Naive B cell (primary cell): ENCODE data around the gene ITGA2B. TPM values are rescaled to one million over a fixed set of nuclear protein-coding genes. Genes with fewer than 3 reads are reported as not detected.

Experiments used
- ATAC-seq, 2 donors: fragments of 150-1000 bp; cut with Tn5 transposase; 2 replicates each; pipeline ENCODE4 v1.10.0; 2021; ENCODE audit warnings: low read depth in 2 of 2, mild to moderate bottlenecking in 2 of 2, moderate library complexity in 2 of 2
- DNase-seq: peaks from one replicate; pipeline ENCODE4 v3.0.0; 2022
- H3K27ac Mint-ChIP-seq, 6 donors: one replicate each; pipeline ENCODE4 v1.8.0; 2020 to 2022; ENCODE audit warnings: mild to moderate bottlenecking in 6 of 6, mixed read lengths in 6 of 6, moderate library complexity in 5 of 6, inconsistent platforms in 2 of 6
- H3K27me3 Mint-ChIP-seq, 3 donors: one replicate each; pipeline ENCODE4 v1.8.0; 2021 to 2022; ENCODE audit warnings: mixed read lengths in 3 of 3, mild to moderate bottlenecking in 1 of 3
- H3K36me3 Mint-ChIP-seq, 2 donors: one replicate each; pipeline ENCODE4 v1.8.0; 2020 to 2022; ENCODE audit warnings: mixed read lengths in 2 of 2, inconsistent platforms in 1 of 2, mild to moderate bottlenecking in 1 of 2
- H3K4me1 Mint-ChIP-seq, 3 donors: one replicate each; pipeline ENCODE4 v1.8.0; 2020 to 2022; ENCODE audit warnings: mixed read lengths in 3 of 3, inconsistent platforms in 1 of 3, mild to moderate bottlenecking in 1 of 3, moderate library complexity in 1 of 3
- H3K4me3 Mint-ChIP-seq, 8 donors: one replicate each; pipeline ENCODE4 v1.8.0; 2020 to 2022; ENCODE audit warnings: mild to moderate bottlenecking in 8 of 8, mixed read lengths in 8 of 8, moderate library complexity in 8 of 8, inconsistent platforms in 2 of 8
- H3K9me3 Mint-ChIP-seq, 7 donors: one replicate each; pipeline ENCODE4 v1.8.0; 2020 to 2022; ENCODE audit warnings: mixed read lengths in 7 of 7, mild to moderate bottlenecking in 5 of 7, inconsistent platforms in 2 of 7, moderate library complexity in 1 of 7
- polyA plus RNA-seq, 6 donors: library from polyadenylated mRNA; unstranded; fragments of 300-500 nt; fragmentation: Illumina TruSeq; gene quantifications; one replicate each; pipeline ENCODE4 v1.2.3, GENCODE V29; 2021; ENCODE audit warnings: low read depth in 6 of 6

ITGA2B gene
- polyA plus RNA-seq = 1 to 10 TPM in 5 of 6 donors, under 1 TPM in 1; 0.70 to 7.1 (median 5.1) TPM

- DNase-seq (no peak), ATAC-seq (no peak)
- Mint-ChIP-seq H3K9me3 (peaks cover 0 to 2% (median 0%) of the 10 kb centered on the region in 7 donors), H3K4me1 (peaks cover 14 to 26% (median 21%) of the 10 kb centered on the region in 3 donors), H3K4me3 (peak within 1 kb of the TSS in 2 of 8 donors; percentile 32 to 53), H3K27ac (no peak within 1 kb of the TSS), H3K36me3 (peaks cover 0 to 6% of the 10 kb centered on the region in 2 donors), H3K27me3 (peaks cover 11 to 32% (median 17%) of the 10 kb centered on the region in 3 donors)
Observed at GRCh38 chr17:44389281-44389680, at the start of gene ITGA2B. ITGA2B (minus strand) TSS chr17:44389649; CDS start chr17:44389473, 176 bp downstream.

- DNase-seq (no peak), ATAC-seq (no peak)
- peaks cover 3 to 7% of the 10 kb centered on the region in 2 donors for H3K36me3 Mint-ChIP-seq
- no peaks in the 10 kb centered on the region for H3K27me3 Mint-ChIP-seq
- no peak overlapping the region for H3K4me3 Mint-ChIP-seq
- H3K27ac Mint-ChIP-seq = peak overlapping the region in 4 of 6 donors; percentile 5 to 29 (median 22)
- peaks cover 9 to 15% (median 13%) of the 10 kb centered on the region in 3 donors for H3K4me1 Mint-ChIP-seq
- no peaks in the 10 kb centered on the region for H3K9me3 Mint-ChIP-seq
Observed at GRCh38 chr17:44439168-44439567, 49.7 kb upstream of the ITGA2B start.

GRCh38 chr17:44438636-44439035 lies 49.2 kb upstream of the ITGA2B start:
- H3K27ac Mint-ChIP-seq = peak overlapping the region in 4 of 6 donors; percentile 12 to 71 (median 44)
- no peak for ATAC-seq
- no peaks in the 10 kb centered on the region for H3K27me3 Mint-ChIP-seq
- H3K9me3 Mint-ChIP-seq = no peaks in the 10 kb centered on the region
- H3K4me1 Mint-ChIP-seq = peaks cover 9 to 15% (median 13%) of the 10 kb centered on the region in 3 donors
- H3K4me3 Mint-ChIP-seq = no peak overlapping the region
- peaks cover 8 to 11% of the 10 kb centered on the region in 2 donors for H3K36me3 Mint-ChIP-seq
- DNase-seq = no peak

GRCh38 chr17:44436336-44436735 lies 46.9 kb upstream of the ITGA2B start:
- ATAC-seq (no peak), DNase-seq (no peak)
- Mint-ChIP-seq H3K27ac (no peak overlapping the region), H3K9me3 (no peaks in the 10 kb centered on the region), H3K4me3 (no peak overlapping the region), H3K4me1 (peaks cover 9 to 15% (median 15%) of the 10 kb centered on the region in 3 donors), H3K36me3 (peaks cover 22 to 29% of the 10 kb centered on the region in 2 donors), H3K27me3 (no peaks in the 10 kb centered on the region)

DNA sequence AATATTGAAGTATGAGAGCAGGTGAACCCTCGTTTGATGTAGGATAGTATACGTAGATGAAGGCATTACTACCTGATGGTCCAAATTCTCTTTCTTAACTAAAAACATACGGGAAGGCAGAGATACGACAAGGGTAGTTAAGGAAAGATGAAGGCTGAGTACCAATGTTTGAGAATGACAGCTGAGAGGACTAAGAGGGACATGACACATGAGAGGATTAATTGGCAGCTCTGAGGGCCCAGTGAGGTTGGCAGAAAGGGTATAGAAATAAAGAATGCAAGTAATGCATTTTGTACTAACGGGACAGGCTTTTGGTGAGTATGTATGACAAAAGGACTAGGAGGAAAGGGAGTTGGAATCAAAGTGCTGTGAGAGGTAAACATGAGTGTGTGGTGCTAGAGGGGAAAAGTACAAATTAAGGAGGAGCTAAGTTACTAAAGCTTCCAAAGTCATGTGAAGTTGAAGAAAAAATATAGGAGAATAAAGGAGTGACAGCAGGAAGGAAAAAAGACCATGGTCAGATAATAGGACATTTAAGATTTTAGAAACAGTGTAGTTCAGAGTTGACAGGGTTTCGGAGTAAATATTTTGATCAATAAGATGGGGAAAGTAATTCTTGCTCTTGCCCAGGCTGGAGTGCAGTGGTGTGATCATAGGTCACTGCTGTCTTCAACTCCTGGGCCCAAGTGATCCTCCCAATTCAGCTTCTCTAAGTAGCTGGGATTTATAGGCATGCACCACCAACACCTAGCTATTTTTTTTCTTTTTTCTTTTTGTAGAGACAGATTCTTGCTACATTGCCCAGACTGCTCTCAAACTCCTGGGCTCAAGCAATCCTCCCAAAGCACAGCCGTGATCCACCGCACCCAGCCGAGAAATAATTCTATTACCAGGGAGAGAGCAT lies 43.1 kb upstream of the ITGA2B start:
- H3K4me1 Mint-ChIP-seq = peaks cover 0 to 3% (median 0%) of the 10 kb centered on the region in 3 donors
- H3K9me3 Mint-ChIP-seq = no peaks in the 10 kb centered on the region
- H3K4me3 Mint-ChIP-seq = no peak overlapping the region
- DNase-seq = no peak
- H3K36me3 Mint-ChIP-seq = peaks cover 22 to 29% of the 10 kb centered on the region in 2 donors
- H3K27ac Mint-ChIP-seq = peak overlapping the region in 3 of 6 donors; percentile 0 to 79 (median 61)
- no peaks in the 10 kb centered on the region for H3K27me3 Mint-ChIP-seq
- ATAC-seq = no peak

- no peak for ATAC-seq
- no peaks in the 10 kb centered on the region for H3K27me3 Mint-ChIP-seq
Observed at GRCh38 chr17:44424828-44425461, 35.5 kb upstream of the ITGA2B start.

DNA sequence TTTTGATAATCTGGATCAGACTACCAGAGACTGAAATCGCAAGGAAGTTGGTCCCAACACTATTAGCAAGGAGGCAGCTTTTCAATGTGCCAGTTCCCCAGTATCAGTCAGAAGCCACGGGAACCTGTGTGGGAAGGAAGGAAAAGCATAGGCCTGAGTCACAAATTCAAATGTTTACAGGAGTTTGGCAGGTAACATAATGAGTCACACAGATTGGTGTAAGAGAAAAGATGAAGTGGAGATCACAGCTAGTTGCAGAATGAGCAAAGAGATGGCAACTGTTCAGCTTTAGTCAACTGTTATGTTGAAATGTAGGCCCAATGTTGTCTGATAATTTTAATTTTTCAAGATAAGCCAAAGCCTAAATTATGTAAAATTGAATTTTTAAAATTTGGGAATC lies 28.1 kb upstream of the ITGA2B start:
- DNase-seq = no peak
- peaks cover 0 to 4% (median 0%) of the 10 kb centered on the region in 3 donors for H3K4me1 Mint-ChIP-seq
- ATAC-seq = no peak
- no peaks in the 10 kb centered on the region for H3K9me3 Mint-ChIP-seq
- no peak overlapping the region for H3K27ac Mint-ChIP-seq
- no peak overlapping the region for H3K4me3 Mint-ChIP-seq
- H3K36me3 Mint-ChIP-seq = peaks cover 10 to 11% of the 10 kb centered on the region in 2 donors
- no peaks in the 10 kb centered on the region for H3K27me3 Mint-ChIP-seq

More at GRCh38 chr17:44424828-44425461, 35.5 kb upstream of the ITGA2B start:
- Mint-ChIP-seq H3K27ac (peak overlapping the region in 1 of 6 donors; percentile 49), H3K4me1 (peaks cover 0 to 2% (median 0%) of the 10 kb centered on the region in 3 donors), H3K36me3 (peaks cover 0 to 31% of the 10 kb centered on the region in 2 donors), H3K4me3 (no peak overlapping the region), H3K9me3 (no peaks in the 10 kb centered on the region)
- DNase-seq = no peak

DNA sequence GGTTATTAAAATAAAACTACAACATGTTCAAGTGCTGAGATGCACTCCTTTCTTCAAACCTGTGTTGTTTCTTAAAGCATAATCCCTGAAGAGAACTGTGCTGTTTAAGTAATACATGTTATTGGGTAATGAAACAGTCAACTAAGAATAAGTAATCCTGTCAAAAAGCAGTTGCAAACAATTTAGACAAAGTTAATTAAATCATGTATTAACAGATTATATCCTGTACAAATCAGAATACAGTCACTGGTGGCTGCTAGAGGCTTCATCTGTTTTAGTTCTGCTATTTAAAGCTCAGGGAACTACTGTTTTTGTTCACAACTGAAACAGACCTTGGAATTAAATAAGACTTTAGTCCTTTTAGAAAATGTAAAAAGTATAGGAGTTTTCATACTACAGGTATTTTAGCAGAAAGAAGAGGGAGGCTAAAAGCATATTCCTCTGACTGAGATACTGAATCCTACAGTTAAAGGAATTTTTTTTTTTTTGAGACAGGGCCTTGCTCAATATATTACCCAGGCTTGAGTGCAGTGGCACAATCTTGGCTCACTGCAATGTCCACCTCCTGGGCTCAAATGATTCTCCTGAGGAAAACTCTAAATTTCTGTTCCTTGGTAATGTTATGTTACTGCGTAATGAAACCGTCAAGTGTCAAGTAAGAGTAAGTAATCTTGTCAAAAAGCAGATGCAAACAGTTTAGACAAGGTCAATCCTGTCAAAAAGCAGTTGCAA lies 27.3 kb upstream of the ITGA2B start:
- H3K4me1 Mint-ChIP-seq = peaks cover 0 to 4% (median 0%) of the 10 kb centered on the region in 3 donors
- H3K36me3 Mint-ChIP-seq = peaks cover 10 to 11% of the 10 kb centered on the region in 2 donors
- H3K27ac Mint-ChIP-seq = peak overlapping the region in 1 of 6 donors; percentile 37
- no peak for ATAC-seq
- no peaks in the 10 kb centered on the region for H3K27me3 Mint-ChIP-seq
- H3K4me3 Mint-ChIP-seq = no peak overlapping the region
- DNase-seq = no peak
- no peaks in the 10 kb centered on the region for H3K9me3 Mint-ChIP-seq

- Mint-ChIP-seq H3K4me3 (no peak overlapping the region), H3K36me3 (peaks cover 5 to 11% of the 10 kb centered on the region in 2 donors)
Observed at GRCh38 chr17:44414394-44415155, 25.1 kb upstream of the ITGA2B start.

DNA sequence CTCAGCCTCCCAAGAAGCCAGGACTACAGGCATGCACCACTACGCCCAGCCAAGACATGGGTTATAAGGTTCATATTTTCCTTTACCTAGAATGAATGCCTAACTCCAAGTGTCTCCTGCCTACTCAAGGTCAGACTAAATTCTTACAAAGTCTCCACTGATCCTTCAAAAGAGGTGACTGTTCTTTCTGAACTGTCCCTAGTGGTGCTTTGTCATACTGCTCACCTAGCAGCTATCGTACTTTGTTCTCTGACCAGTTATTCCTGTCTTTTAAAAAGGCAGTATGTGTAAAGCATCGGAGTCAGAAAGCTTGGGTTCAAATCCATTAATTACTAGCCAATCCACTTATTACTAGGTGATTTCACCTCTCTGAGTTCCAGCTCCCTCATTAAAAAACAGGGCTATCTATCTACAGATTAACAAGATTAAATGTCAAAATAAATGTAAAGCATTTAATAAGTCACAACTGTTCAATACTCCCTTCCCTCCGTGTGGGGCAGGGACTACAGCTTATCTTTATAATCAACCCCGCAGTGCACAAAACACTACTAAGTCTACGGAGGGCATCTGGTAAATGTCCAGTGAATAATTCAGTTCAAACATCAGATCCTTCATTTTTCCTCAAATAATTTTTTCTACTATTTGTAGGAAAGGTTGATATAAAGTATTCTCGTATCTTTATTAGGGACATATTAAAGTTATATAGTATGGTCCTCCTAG lies 20.0 kb upstream of the ITGA2B start:
- H3K27ac Mint-ChIP-seq = peak overlapping the region in 1 of 6 donors; percentile 58
- H3K4me3 Mint-ChIP-seq = no peak overlapping the region
- H3K36me3 Mint-ChIP-seq = no peaks in the 10 kb centered on the region
- H3K9me3 Mint-ChIP-seq = no peaks in the 10 kb centered on the region
- no peak for DNase-seq
- no peak for ATAC-seq
- peaks cover 0 to 9% (median 6%) of the 10 kb centered on the region in 3 donors for H3K4me1 Mint-ChIP-seq
- no peaks in the 10 kb centered on the region for H3K27me3 Mint-ChIP-seq

More at GRCh38 chr17:44414394-44415155, 25.1 kb upstream of the ITGA2B start:
- H3K9me3 Mint-ChIP-seq = no peaks in the 10 kb centered on the region
- no peaks in the 10 kb centered on the region for H3K27me3 Mint-ChIP-seq
- H3K27ac Mint-ChIP-seq = peak overlapping the region in 1 of 6 donors; percentile 11
- H3K4me1 Mint-ChIP-seq = peaks cover 0 to 4% (median 0%) of the 10 kb centered on the region in 3 donors
- no peak for DNase-seq
- no peak for ATAC-seq

DNA sequence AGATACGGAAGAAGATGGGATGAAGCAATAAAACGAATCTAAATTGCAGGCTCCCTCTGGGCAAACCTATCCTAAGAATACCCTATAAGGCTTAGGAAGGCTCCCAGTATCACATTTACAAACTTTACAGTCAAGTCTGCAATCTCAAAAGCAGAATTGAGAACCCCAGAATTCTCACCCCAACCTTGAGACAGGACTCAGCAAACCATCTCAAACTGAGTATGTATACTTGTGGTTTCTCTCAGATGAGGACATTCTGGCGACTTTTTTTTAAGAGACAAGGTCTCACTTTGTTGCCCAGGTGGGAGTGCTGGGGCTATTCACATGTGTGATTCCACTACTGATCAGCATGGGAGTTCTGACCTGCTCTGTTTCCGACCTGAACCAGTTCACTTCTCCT lies 19.3 kb upstream of the ITGA2B start:
- DNase-seq (no peak), ATAC-seq (no peak)
- Mint-ChIP-seq H3K36me3 (no peaks in the 10 kb centered on the region), H3K4me1 (peaks cover 0 to 13% (median 6%) of the 10 kb centered on the region in 3 donors), H3K27me3 (no peaks in the 10 kb centered on the region), H3K27ac (peak overlapping the region in 1 of 6 donors; percentile 58), H3K4me3 (no peak overlapping the region), H3K9me3 (no peaks in the 10 kb centered on the region)
